ENCODE measurements around the gene OGN.
"Not testable (repeated sequence)": the region's sequence is repeated elsewhere in the genome, so short reads cannot be mapped to it uniquely, and the experiment has no call there.

OGN gene

GRCh38 chr9:92404042-92404836 lies at the start of gene OGN:
TSS of gene OGN (minus strand) at chr9:92404578. CDS start at chr9:92403407, 1,171 bp downstream.
- DNase-seq: no peak

GRCh38 chr9:92446536-92446935 lies 42.2 kb upstream of the OGN start:
- DNase-seq: no peak

GRCh38 chr9:92444841-92445240 lies 40.5 kb upstream of the OGN start:
- DNase-seq: no peak

GRCh38 chr9:92440751-92441046 lies 36.3 kb upstream of the OGN start:
- DNase-seq: no peak

GRCh38 chr9:92439921-92440750 lies 35.8 kb upstream of the OGN start:
- DNase-seq: no peak

GRCh38 chr9:92438900-92439526 lies 34.6 kb upstream of the OGN start:
- DNase-seq: no peak

- no peak for DNase-seq
Measured at GRCh38 chr9:92435263-92435662, 30.9 kb upstream of the OGN start.

- DNase-seq: no peak
Measured at GRCh38 chr9:92432972-92433548, 28.7 kb upstream of the OGN start.

GRCh38 chr9:92432350-92432749 lies 28.0 kb upstream of the OGN start:
- DNase-seq: no peak

GRCh38 chr9:92429836-92430235 lies 25.5 kb upstream of the OGN start:
- no peak for DNase-seq

- DNase-seq: no peak
Measured at GRCh38 chr9:92426501-92427145, 22.2 kb upstream of the OGN start.

GRCh38 chr9:92425474-92425873 lies 21.1 kb upstream of the OGN start:
- DNase-seq: no peak

GRCh38 chr9:92424340-92424739 lies 20.0 kb upstream of the OGN start, which contains the start of gene OMD:
TSS of gene OMD (minus strand) at chr9:92424471. CDS start at chr9:92417558, 6,913 bp downstream.
- DNase-seq: no peak

- DNase-seq: no peak
Measured at GRCh38 chr9:92423612-92424011, 19.2 kb upstream of the OGN start.

GRCh38 chr9:92422611-92423338 lies 18.4 kb upstream of the OGN start:
- DNase-seq: no peak

- no peak for DNase-seq
Measured at GRCh38 chr9:92414566-92414965, 10.2 kb upstream of the OGN start.

- not testable (repeated sequence) for DNase-seq
Measured at GRCh38 chr9:92411157-92411556, 6.8 kb upstream of the OGN start.

GRCh38 chr9:92408747-92409478 lies 4.5 kb upstream of the OGN start:
- DNase-seq: no peak

GRCh38 chr9:92407818-92408217 lies 3.4 kb upstream of the OGN start:
- no peak for DNase-seq

GRCh38 chr9:92406477-92406876 lies 2.1 kb upstream of the OGN start:
- no peak for DNase-seq

GRCh38 chr9:92405818-92406217 lies 1.4 kb upstream of the OGN start:
- no peak for DNase-seq

Data from activated CD8-positive, alpha-beta memory T cell treated with anti-CD3 and anti-CD28 coated beads, Interleukin-2, amount 50 U/mL, for 48 hours (primary cell).